GM21360 (cell line): Measurements from ENCODE around the gene RNU2-1.
A peak's percentile ranks its signal among the peaks of the same experiment; 100 is the strongest.
"Not testable (repeated sequence)": the region's sequence is repeated elsewhere in the genome, so short reads cannot be mapped to it uniquely, and the experiment has no call there.

Experiments
- ATAC-seq: cut with Tn5 transposase; IDR thresholded peaks from one replicate; pipeline ENCODE4 v1.9.1; 2021; ENCODE audit warnings: mild to moderate bottlenecking, moderate library complexity; ENCODE audit not compliant: unreplicated experiment

RNU2-1 gene

DNA sequence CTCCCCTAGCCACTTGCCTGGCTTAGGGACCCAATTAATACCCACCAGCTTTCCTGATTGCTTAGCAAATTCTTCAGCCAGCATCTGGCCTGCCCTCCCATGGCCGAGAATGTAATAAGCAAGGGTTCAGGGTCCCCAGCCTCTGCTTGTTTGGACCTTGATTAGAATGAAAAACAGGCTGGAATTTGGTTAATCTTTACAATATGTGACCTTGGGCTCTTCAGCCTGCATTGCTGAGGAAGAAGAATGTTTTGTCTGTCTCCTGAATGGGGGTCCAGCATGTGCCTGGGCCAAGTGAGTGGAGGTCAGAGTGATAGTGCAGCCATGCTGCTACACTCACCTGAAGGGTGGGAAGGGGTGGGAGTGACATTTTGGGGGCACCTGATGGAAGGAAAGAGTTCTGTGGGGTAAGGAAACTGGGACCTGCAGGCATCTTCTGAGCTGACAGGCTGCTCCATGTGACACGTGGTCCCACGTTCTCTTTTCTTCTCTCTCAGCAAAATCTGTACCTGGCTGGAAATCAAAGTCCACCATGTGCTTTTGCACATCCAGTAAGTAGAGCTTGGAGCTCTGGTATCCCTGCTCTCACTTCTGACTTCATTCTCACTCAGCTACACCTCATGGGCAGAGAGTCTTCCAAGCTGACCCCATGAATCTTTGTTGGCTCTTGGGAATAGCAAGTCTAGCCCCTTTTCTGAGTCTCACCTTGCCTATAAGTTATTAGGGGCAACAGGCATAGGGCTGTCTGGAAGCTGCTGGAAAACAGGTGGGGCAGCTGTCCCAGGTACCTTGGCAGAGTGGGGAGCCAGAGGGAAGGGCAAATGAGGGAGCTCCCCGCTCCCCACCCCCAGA lies 16.8 kb downstream of the RNU2-1 start:
- ATAC-seq = no peak

DNA sequence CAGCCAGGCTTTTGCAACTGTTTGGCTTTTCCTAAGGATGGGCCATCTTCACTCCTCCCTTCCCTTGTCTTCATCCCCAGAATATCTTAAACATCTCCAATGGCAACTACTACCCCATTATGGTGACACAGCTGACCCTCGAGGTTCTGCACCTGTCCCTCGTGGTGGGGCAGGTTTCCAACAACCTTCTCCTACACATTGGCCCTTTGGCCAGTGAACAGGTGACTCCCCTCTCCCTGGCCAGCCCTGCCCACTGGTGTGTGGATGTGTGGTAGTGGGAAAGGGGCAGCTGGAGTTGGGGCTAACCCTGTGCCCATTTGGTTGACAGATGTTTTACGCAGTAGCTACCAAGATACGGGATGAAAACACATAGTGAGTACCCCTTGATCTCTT lies 17.4 kb downstream of the RNU2-1 start:
- no peak for ATAC-seq

GRCh38 chr17:43215341-43215740 lies 18.4 kb downstream of the RNU2-1 start:
- ATAC-seq = no peak

DNA sequence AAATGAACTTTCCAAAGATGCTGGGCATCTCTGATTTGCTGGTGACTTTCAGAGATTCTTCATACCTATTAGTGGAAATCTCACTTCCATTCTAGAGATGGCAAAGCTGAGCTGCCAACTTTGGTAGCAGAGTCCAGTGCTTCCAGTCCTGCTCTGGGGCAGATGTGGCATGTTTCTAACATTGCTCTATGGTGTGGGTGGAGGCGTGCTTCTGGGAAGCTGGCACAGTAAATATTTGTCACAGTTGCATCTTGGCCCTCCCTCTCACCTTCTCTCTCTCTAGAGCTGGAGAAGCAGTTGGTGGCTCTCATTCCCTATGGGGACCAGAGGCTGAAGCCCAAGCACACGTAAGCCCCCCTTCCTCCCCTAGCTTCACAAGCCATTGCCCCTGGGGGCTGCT lies 20.2 kb downstream of the RNU2-1 start:
- ATAC-seq = no peak

DNA sequence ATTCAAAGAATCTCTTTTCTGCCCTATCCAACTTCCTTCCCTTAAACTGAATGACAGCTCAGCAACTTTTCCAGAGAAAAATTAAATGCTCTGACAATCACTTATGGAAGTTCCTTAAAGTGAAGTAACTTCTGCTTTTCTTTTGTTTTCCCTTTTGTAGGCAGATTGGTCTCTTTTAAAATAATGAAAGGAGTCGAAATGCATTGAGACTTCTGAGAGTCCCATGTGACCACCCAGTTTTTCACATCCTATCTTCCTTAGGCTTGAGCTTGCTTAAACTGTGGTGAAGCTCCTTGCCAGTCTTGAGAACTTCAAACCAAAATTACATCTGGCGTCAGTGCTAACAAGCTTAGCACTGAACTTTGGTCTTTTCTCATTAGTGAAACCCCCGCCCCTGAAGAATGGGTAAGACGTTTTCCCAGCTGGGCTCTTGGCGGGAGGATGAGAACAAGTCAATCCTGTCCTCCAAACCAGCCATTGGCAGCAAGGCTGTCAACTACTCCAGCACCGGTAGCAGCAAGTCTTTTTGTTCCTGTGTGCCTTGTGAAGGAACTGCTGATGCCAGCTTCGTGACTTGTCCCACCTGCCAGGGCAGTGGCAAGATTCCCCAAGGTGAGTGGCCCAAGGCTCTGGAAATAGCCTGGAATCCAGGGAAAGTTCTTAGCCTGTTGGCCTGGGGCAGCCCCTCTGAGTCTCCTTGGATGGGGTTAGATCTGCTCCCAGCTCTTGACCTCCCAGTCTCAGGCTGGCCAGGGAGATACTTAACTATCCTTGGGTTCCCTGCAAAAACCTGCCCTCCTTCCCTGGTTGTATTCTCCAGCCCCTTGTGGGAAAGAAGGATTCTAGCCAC lies 20.9 kb downstream of the RNU2-1 start:
- no peak for ATAC-seq

- peak; percentile 65 for ATAC-seq
These were observed 22.0 kb downstream of the RNU2-1 start, which contains the start of gene TMEM106A for GRCh38 chr17:43211480-43212402. Gene TMEM106A, plus strand, starts transcription at chr17:43211875. Its CDS starts 1,167 bp downstream, at chr17:43213042.

GRCh38 chr17:43211123-43211479 lies 22.7 kb downstream of the RNU2-1 start:
- ATAC-seq = no peak

DNA sequence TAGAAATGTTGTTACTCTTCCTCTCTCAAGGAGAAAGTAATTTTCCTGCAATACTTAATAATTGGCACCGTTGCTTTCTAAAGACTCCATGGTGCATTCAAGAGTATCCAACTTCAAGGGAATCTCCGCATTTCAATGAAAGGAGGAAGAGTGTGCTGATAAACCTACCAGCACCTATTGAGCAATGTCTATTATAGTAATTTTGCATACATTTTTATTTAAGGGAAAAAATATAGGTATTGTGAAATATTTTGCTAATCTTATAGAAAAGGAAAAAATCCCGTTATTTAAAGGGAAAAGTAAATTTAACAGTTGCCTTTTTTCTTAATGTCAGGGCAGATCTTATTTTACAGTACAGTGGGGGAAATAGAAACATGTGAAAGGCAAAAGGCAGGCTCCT lies 23.2 kb downstream of the RNU2-1 start:
- ATAC-seq = no peak

DNA sequence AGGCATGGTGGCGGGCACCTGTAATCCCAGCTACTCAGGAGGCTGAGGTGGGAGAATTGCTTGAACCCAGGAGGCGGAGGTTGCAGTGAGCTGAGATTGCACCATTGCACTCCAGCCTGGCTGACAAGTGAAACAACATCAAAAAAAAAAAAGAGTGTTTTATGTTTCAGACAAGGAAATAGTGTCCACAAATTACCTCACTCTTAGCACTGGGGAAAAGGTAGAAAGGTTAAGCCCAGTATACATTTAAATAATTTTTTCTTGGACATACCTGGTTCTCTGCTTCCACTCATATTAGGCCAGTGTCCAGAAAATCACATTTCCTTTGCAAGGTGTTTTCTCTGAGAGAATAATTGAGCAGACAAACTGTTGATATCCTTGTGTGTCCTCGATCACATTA lies 30.8 kb downstream of the RNU2-1 start:
- ATAC-seq = not testable (repeated sequence)

DNA sequence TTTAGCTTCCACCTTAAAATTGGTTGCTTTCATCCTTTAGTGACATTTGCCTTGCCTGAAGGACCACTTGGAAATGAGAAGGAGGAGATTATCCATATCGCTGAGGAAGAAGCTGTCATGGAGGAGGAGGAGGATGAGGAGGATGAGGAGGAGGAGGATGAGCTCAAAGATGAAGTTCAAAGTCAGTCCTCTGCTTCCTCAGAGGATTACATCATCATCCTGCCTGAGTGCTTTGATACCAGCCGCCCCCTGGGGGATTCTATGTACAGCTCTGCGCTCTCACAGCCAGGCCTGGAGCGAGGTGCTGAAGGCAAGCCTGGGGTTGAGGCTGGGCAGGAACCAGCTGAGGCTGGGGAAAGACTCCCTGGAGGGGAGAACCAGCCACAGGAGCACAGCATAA lies 33.6 kb downstream of the RNU2-1 start:
- no peak for ATAC-seq

GRCh38 chr17:43199633-43200032 lies 34.1 kb downstream of the RNU2-1 start:
- no peak for ATAC-seq

GRCh38 chr17:43193251-43193650 lies 40.5 kb downstream of the RNU2-1 start:
- no peak for ATAC-seq

DNA sequence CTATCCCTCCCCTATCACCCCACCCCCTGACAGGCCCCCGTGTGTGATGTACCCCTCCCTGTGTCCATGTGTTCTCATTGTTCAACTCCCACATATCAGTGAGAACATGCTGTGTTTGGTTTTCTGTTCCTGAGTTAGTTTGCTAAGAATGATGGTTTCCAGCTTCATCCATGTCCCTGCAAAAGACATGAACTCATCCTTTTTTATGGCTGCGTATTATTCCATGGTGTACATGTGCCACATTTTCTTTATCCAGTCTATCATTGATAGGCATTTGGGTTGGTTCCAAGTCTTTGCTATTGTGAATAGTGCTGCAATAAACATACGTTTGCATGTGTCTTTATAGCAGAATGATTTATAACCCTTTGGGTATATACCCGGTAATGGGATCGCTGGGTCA lies 47.1 kb downstream of the RNU2-1 start:
- not testable (repeated sequence) for ATAC-seq

DNA sequence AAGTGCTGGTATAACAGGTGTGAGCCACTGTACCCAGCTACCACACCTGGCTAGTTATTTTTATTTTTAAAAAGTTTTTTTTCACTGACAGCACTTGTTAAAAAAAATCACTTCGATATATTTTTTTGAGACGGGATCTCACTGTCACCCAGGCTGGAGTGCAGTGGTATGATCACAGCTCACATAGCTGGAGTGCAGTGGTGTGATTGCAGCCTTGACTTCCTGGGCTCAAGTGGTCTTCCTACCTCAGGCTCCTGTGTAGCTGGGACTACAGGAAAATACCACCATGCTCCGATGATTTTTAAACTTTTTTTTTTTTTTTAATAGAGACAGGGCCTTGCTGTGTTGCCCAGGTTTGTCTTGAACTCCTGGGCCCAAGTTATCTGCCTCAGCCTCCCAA lies 49.9 kb downstream of the RNU2-1 start:
- no peak for ATAC-seq
